GM10266 (cell line): ENCODE results near the gene PAXX.

Experiments used
- DNase-seq: peaks from one replicate; pipeline ENCODE4 v3.0.0; 2012; ENCODE audit errors: extremely low spot score
- CTCF ChIP-seq: IDR thresholded peaks from 2 replicates; pipeline ENCODE4 v1.5.1; 2012; ENCODE audit warnings: mild to moderate bottlenecking, low read depth; ENCODE audit not compliant: control insufficient read depth, insufficient read depth; ENCODE audit errors: missing control alignments

Gene PAXX

GRCh38 chr9:136981588-136982231, 10.5 kb upstream of the PAXX start:
- DNase-seq = no peak
- TF ChIP-seq CTCF = no peak

- no peak for DNase-seq
- TF ChIP-seq CTCF = no peak
These were observed 9.8 kb upstream of the PAXX start, which contains the start of gene LCNL1 for GRCh38 chr9:136982232-136983051. Gene LCNL1, plus strand, starts transcription at chr9:136982993. Its CDS starts 594 bp downstream, at chr9:136983587.

- TF ChIP-seq CTCF = no peak
- DNase-seq = no peak
These were observed 9.1 kb upstream of the PAXX start for GRCh38 chr9:136983167-136983566.

- no peak for TF ChIP-seq CTCF
- DNase-seq = no peak
These were observed 8.4 kb upstream of the PAXX start for GRCh38 chr9:136983656-136984314.

- no peak for DNase-seq
- no peak for TF ChIP-seq CTCF
These were observed 7.7 kb upstream of the PAXX start for GRCh38 chr9:136984464-136985026.

- TF ChIP-seq CTCF = no peak
- DNase-seq = no peak
These were observed 7.1 kb upstream of the PAXX start for GRCh38 chr9:136985027-136985602.
